Endometrium (tissue), 2 donors: ENCODE data around the gene PFDN1.

Source experiments
- FAIRE-seq: peaks from 2 replicates; lab custom pipeline; 2012; peaks lifted over from hg19 to GRCh38; lab: Jason Lieb, UNC
- donor health status: control.
- donor health status: control.

PFDN1 gene

DNA sequence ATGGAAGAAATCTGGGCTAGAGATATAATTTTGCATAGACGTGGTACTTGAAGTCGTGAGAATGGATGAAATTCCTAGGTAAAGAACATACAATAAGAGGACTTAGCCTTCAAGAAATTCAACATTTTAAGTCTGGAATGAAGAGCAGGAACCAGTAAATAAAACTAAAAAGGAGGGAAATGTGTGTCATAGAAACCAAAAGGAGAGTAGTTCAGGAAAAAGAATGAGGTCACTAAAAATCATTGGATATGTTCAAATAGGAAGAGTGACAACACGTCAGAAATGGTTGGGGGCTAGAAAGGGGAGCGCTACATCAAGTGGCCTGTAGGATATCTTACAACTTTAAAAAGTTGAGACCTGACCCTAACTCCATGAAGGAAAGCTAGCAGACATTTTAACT lies 44.0 kb downstream of the PFDN1 start:
- no peak for FAIRE-seq

DNA sequence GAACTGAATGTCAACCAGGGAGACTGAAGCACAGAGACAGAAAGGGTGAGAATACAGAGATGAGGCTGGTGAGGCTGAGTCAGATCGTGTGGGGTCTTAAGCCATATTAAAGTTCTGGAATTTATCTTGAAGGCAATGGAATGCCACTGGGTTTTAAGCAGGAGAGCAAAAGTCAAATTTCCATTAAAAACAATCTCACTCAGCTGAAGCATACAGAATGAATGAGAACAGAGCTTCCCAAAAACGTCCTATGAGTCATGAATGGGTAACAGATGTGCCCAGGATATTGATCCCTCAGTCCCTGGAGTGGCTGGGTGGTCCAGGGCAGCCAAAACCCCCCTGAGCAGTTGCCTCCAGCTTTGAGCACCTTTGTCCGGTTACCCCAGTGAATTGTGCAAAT lies 44.9 kb downstream of the PFDN1 start:
- no peak for FAIRE-seq

DNA sequence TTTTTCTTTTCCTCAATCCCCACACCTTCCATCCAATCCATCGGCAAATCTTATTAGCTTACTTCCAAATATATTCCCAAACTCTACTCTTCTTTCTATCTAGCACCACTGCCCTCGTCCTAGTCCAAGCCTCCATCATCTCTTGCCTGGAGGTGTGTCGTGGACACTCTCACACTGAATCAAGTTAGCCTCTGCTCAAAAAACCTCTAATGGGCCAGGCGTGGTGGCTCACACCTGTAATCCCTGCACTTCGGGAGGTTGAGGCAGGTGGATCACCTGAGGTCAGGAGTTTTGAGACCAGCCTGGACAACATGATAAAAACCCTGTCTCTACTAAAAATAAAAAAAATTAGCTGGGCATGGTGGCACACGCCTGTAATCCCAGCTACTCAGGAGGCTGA lies 46.2 kb downstream of the PFDN1 start:
- no peak for FAIRE-seq

DNA sequence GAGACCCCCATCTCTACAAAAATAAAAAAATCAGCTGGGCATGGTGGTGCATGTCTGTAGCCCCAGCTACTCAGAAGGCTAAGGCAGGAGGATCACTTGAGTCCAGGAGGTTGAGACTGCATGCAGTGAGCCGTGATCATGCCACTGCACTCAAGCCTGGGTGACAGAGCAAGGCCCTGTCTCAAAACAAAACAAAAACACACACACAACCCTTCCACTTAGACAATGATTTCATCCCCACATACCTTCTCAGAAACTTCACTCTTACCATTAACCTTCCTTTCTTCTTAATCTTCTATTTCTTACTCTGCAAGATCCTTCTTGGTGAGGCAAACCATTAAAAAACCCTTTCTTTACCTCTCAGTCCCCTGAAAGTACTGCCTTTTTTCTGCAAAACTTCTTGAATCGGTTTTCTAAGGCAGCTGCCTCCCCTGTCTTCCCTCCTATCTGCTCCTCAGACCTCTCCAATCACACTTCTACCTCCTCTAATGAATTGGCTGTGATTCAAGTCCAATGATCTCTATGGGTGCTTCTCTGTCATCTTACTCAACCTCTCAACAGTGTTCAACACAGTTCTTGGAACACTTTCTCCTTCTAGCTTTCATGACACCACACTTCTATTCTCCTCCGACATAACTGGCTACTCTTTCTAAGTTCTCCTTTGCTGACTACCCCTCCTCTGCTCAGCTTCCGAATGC lies 47.3 kb downstream of the PFDN1 start:
- no peak for FAIRE-seq

- no peak for FAIRE-seq
Measured at GRCh38 chr5:140253985-140254384, 48.9 kb downstream of the PFDN1 start.

DNA sequence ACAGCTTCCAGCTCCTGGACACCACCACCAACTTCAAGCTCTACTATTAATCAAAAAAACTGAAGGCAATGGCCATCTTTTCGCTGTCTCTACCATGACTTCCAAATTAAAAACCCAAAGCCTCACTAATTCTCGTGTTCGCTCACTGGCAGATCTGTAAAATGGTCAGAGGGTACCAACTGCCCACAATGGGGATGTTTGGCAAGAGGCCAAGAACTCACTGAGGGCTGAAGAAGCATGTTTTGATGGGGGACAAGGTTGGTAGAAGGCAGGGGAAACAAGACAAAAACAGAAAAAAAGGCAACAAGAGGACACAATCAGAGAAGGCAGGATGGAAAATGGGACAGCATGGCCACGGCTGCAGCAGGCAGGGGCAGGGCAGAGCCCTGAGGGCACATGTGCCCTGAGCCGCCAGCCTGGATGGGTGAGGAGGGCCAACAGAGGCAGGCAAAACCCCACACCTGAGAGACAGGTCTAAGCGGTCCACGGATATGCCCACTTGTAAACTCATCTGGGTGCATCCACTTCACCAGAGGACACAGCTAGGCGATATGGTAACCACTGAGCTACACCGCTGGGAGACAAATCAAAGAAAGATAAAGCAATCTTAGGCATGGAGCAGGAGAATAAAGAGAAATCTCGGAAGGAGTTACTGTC lies 50.3 kb downstream of the PFDN1 start:
- FAIRE-seq, result no peak

GRCh38 chr5:140251527-140251973 lies 51.4 kb downstream of the PFDN1 start:
- FAIRE-seq, result no peak

DNA sequence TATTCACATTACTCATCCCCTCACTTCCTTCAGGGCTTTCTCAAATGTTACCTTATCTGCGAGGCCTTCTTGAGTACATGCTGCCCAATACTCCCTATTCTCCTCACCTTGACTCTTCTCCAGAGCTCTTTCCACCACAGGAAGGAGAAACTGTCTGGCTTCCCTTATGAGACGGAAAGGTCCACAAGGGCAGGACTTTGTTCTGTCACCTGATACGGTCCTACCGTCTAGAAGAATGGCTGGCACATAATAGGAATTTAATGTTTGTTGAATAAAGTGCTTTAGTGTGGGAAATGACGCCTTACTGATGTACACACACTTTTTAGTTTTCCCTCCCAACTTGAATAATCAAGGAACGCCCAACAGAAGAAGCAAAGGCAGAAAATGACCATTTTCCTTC lies 52.5 kb downstream of the PFDN1 start:
- no peak for FAIRE-seq

DNA sequence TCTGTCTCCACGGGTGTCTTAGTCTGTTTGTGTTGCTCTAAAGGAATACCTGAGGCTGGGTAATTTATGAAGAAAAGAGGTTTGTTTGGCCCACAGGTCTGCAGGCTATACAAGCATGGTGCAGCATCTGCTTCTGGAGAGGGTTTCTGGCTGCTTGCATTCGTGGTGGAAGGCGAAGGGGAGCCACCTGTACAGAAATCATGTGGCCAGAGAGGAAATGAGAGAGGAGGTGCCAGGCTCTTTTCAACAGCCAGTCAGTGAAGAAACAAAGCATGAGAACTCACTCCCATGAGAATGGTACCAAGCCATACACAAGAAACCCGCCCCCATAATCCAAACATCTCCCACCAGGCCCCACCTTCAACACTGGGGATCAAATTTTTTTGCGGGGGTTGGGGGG lies 53.4 kb downstream of the PFDN1 start:
- FAIRE-seq, result no peak

DNA sequence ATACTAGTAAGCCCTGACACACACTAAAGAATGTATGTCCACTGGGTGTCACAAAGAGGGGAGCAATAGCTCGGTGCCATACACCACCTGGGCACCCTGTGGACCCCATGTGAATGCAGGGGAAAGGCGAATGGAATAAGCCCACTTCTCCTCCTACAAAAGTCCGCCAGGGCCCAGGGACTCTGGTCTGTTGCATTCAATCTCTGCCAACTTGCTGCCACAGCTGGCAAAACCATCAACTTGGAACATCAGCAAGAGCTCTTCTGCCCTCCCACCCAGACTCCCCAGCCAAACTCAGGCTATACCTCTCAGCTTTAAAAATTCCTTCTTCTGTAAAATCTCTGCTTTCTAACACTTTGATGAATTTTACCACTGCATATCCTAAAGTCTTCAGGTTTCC lies 54.5 kb downstream of the PFDN1 start:
- FAIRE-seq, result no peak

GRCh38 chr5:140246378-140247122 lies 56.4 kb downstream of the PFDN1 start:
- no peak for FAIRE-seq

GRCh38 chr5:140245926-140246325 lies 57.0 kb downstream of the PFDN1 start:
- FAIRE-seq, result no peak

DNA sequence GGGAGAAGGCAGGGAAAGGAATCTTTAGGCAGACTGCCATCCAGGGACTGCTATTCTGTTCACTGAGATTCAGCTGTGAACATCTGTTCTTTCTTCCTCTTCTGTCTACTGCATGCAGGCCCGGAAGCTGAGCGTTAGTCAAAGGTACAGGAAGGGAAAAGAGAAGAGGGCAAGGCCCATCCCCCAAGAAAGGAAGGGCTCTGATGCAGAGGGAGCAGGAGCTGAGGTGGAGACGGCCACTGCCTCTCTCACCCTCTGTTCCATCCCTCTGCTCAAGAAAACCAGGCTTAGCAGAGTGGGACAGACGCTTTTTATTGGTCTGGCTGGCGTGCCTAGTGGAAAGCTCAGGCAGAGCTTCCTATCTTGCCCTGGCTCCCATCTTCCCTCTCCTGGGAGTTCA lies 57.6 kb downstream of the PFDN1 start:
- FAIRE-seq, result no peak

GRCh38 chr5:140244525-140245025 lies 58.3 kb downstream of the PFDN1 start:
- FAIRE-seq, result no peak

GRCh38 chr5:140243706-140244250 lies 59.1 kb downstream of the PFDN1 start:
- no peak for FAIRE-seq

DNA sequence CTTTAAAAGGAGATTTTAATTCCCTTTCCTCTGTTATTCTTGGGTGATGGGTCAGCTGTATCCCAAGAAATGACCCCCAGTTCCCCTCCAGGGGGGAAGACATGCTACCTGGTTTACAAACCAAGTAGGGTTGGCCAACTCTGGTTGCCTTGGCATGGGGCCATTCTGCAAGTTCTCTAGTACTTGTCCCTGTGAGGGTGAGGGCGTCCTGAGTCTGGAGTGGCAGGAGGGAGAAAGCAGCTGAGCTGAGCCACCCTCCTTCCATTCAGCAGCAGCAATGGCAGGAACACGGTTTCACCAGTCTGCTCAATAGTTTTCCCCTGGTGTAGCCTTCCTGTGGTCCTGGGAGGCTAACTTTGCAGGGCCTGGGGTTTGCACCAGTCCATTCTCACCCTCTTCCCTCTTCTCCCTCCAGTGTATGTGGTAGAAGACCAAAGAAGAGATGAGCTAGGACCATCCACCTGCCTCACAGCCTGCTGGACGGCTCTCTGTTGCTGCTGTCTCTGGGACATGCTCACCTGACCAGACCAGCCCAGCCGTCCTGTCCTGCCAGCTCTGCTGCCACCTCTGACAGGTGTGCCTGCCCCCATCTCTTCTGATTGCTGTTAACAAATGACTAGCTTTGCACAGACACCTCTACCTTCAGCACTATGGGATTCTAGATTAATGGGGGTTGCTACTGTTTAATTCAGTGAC lies 59.9 kb downstream of the PFDN1 start:
- no peak for FAIRE-seq

DNA sequence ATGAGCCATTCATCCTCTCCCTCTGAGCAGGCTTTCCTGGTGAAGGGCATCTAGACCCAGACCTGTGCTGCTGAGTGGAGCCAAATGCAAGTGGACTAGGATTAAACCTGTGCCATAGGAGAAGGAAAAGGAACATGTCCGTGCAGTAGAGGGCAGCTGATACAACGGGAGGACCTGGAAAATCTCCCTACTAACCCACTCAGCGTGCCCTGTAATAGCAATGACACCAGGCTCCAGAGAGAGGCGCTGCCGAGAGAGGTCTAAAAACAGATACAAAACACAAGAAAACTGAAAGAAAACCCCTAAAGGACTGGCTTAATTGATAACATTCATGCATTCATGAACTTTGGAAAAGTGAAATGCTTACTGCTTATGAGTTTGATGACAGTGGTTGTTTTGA lies 60.8 kb downstream of the PFDN1 start:
- FAIRE-seq, result no peak

- no peak for FAIRE-seq
Measured at GRCh38 chr5:140240987-140241706, 61.8 kb downstream of the PFDN1 start.

DNA sequence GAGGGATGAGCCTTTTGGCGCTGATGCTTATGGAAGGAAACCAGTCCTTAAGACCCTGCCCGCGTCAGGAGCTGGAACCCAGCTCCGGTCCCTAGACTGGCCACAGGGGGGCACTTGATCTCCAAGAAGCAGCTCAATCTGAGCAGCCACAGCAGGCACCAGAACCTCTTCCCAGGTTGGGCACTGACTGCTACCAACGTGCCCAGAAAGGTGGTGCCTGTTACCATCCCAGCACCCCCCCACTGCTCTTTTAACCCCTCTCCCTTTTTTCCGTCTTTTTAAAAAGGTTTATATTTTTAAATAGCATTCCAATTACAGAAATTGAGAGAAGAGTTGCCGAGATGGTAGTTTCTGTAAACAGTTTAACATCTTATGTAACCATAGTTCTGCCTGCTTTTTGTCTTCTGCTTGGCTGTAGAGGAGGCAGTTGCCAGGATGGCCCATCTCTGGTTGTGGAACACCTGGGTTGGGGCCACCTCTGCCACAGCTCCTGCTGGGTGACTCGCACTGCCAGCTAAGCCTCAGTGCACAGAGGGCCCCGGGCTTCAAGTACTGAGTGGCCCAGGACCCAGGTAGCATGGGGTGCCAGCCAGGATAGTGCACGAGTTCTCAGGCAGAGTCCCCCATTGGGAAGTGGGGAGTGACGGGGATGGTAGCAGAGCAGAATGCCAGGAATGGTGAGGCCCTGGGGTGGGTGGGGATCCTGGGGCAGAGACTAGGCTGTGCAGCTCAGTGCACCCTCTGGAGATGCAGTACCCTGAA lies 62.8 kb downstream of the PFDN1 start:
- FAIRE-seq, result no peak

DNA sequence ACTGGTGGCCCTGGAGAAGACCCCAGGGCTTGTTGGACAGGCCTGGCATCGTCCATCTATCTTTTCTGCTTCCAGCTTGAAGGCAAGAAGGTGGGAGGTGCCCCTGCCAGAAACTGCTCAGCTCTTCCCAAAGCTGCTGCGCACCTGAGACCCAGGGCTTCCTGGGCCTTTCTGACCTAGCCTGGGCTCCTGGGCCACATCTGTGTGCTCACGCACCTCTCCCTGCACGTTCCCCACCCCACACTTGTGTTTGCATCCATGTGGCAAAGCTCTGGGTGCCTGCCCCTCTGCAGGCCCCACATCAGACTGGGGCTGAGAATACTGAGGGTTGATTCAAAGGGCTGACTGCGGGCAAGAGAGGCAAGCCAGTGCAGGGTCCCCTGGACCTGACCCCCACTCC lies 63.4 kb downstream of the PFDN1 start:
- FAIRE-seq, result no peak

DNA sequence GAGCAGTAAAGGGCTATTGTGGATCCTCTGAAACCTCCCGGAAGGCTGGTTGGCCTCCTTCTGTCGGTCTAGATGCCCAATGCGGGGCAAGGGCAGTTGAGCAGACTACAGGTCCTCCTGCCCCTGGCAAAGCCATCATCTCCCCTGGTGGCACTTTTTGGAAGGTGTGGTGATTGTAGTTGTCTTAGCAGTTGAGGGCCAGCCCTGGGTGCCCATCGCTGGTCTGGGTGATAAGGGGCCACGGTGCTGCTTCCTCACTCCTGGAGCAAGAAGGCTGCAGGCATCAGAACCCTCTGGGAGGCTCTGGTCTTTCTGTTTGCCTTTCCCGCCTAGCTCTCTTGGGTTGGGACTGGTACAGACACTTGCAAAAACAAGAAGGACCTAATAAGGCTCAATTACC lies 64.1 kb downstream of the PFDN1 start:
- FAIRE-seq, result no peak
